B cell (primary cell): ENCODE results near the gene KNG1. TPM values are rescaled to one million over a fixed set of nuclear protein-coding genes. Genes with fewer than 3 reads are reported as not detected.

Experiments
- ATAC-seq: fragments of 200-7000 bp; cut with Tn5 transposase; one replicate; pipeline ENCODE4 v1.10.0; 2021; ENCODE audit warnings: low read depth, mild to moderate bottlenecking, moderate number of reproducible peaks, moderate library complexity
- CTCF ChIA-PET: fragments of 350-600 bp; sonication (Branson Sonifier 250); formaldehyde crosslinking; loops from one replicate; lab custom pipeline; 2021; ENCODE audit warnings: antibody characterized with exemption, inconsistent platforms; lab: Charles Lee
- POLR2A ChIA-PET: fragments of 350-600 bp; sonication (Branson Sonifier 250); formaldehyde crosslinking; loops from one replicate; lab custom pipeline; 2021; ENCODE audit warnings: antibody characterized with exemption; lab: Charles Lee
- DNase-seq: peaks from one replicate; pipeline ENCODE4 v3.0.0; 2013
- H2AFZ ChIP-seq: 2 replicates; pipeline ENCODE4 v1.6.1; 2012; ENCODE audit warnings: mild to moderate bottlenecking, low read depth, low read length; ENCODE audit not compliant: insufficient read depth, poor library complexity, severe bottlenecking
- H3K27ac ChIP-seq, 2 donors: 1 replicate in 1 of 2; 2 replicates in 1 of 2; pipeline ENCODE4 v1.5.1; 2012 to 2013; ENCODE audit warnings: low read length in 2 of 2, mild to moderate bottlenecking in 2 of 2, moderate library complexity in 1 of 2
- H3K27me3 ChIP-seq, 4 experiments: fragments of 200-600 bp in 1 of 4; sonication (generic) in 1 of 4; replicated peaks in 1 of 4; 1 replicate in 2 of 4; 2 replicates in 2 of 4; pipeline versions ENCODE4 v1.6.1 to v1.7.0; 2013 to 2016; ENCODE audit warnings: low read length in 3 of 4, mild to moderate bottlenecking in 2 of 4, mixed read lengths in 1 of 4, moderate library complexity in 1 of 4; ENCODE audit not compliant: insufficient read depth in 4 of 4, control insufficient read depth in 3 of 4; ENCODE audit errors: control extremely low read depth in 1 of 4
- H3K36me3 ChIP-seq, 2 experiments: replicated peaks in 1 of 2; 1 replicate in 1 of 2; 2 replicates in 1 of 2; pipeline versions ENCODE4 v1.6.1 to v1.7.1; 2013; ENCODE audit warnings: low read length in 1 of 2; ENCODE audit not compliant: insufficient read depth in 2 of 2, control insufficient read depth in 1 of 2; ENCODE audit errors: control extremely low read depth in 1 of 2, extremely low read depth in 1 of 2
- H3K4me1 ChIP-seq, 2 donors: fragments of 200-600 bp in 1 of 2; sonication (generic) in 1 of 2; 1 replicate in 1 of 2; 2 replicates in 1 of 2; pipeline versions ENCODE4 v1.5.1 to v1.6.1; 2013 to 2017; ENCODE audit warnings: low read length in 2 of 2; ENCODE audit not compliant: control insufficient read depth in 2 of 2, insufficient read depth in 2 of 2
- H3K4me2 ChIP-seq: replicated peaks from 2 replicates; pipeline ENCODE3; 2012; ENCODE audit warnings: mild to moderate bottlenecking, low read depth, low read length; ENCODE audit not compliant: poor library complexity, severe bottlenecking
- H3K4me3 ChIP-seq, 5 experiments: fragments of 200-600 bp in 1 of 5; sonication (generic) in 1 of 5; 1 replicate in 3 of 5; 2 replicates in 2 of 5; pipeline versions ENCODE4 v1.5.1 to v1.7.0; 2011 to 2016; ENCODE audit warnings: low read length in 4 of 5, mild to moderate bottlenecking in 4 of 5, low read depth in 2 of 5, control low read depth in 1 of 5, moderate library complexity in 1 of 5; ENCODE audit not compliant: insufficient read depth in 1 of 5; ENCODE audit errors: control extremely low read depth in 1 of 5, extremely low read depth in 1 of 5
- H3K79me2 ChIP-seq: fragments of 200-600 bp; sonication (generic); one replicate; pipeline ENCODE4 v1.6.0; 2016; ENCODE audit warnings: low read length; ENCODE audit not compliant: control insufficient read depth, insufficient read depth
- H3K9ac ChIP-seq: fragments of 200-600 bp; sonication (generic); 2 replicates; pipeline ENCODE4 v1.6.1; 2017; ENCODE audit warnings: mild to moderate bottlenecking, low read length, moderate library complexity
- H3K9me3 ChIP-seq, 3 donors: one replicate each; pipeline versions ENCODE4 v1.6.1 to v1.7.1; 2013; ENCODE audit warnings: low read length in 2 of 3; ENCODE audit not compliant: control insufficient read depth in 2 of 3, insufficient read depth in 1 of 3; ENCODE audit errors: control extremely low read depth in 1 of 3
- H4K20me1 ChIP-seq: 2 replicates; pipeline ENCODE4 v1.6.0; 2012; ENCODE audit warnings: mild to moderate bottlenecking, low read length; ENCODE audit not compliant: insufficient read depth, control insufficient read depth, poor library complexity, severe bottlenecking
- H3K27ac Mint-ChIP-seq: one replicate; pipeline ENCODE4 v1.8.0; 2021; ENCODE audit warnings: mixed read lengths
- H3K27me3 Mint-ChIP-seq: one replicate; pipeline ENCODE4 v1.8.0; 2021; ENCODE audit warnings: mixed read lengths
- H3K4me1 Mint-ChIP-seq: one replicate; pipeline ENCODE4 v1.8.0; 2021; ENCODE audit warnings: mixed read lengths
- H3K4me3 Mint-ChIP-seq: one replicate; pipeline ENCODE4 v1.8.0; 2021; ENCODE audit warnings: mixed read lengths
- H3K9me3 Mint-ChIP-seq: one replicate; pipeline ENCODE4 v1.8.0; 2022; ENCODE audit warnings: mixed read lengths; ENCODE audit not compliant: insufficient read depth
- EZH2 ChIP-seq: IDR thresholded peaks from 2 replicates; pipeline ENCODE4 v1.6.1; 2012; ENCODE audit warnings: borderline replicate concordance, low read depth, mild to moderate bottlenecking, moderate library complexity, low read length; ENCODE audit not compliant: insufficient read depth, poor library complexity, severe bottlenecking
- WGBS: methylation state at CpG from one replicate; pipeline ENCODE4 v1.1.5; 2013; ENCODE audit warnings: missing lambda C conversion rate; ENCODE audit not compliant: insufficient coverage; 5-methylcytosine and 5-hydroxymethylcytosine counted together
- intact Hi-C: fragments of 100-400 bp; cut with micrococcal nuclease; formaldehyde crosslinking; loops from one replicate; pipeline ENCODE4 v1.10.0; 2022
- polyA plus RNA-seq: library from polyadenylated mRNA; depleted of rRNA; stranded (reverse); fragments of >200 nt; gene quantifications from 2 replicates; pipeline ENCODE4 v1.2.3, GENCODE V29; 2012
- total RNA-seq, 2 donors: library from RNA; stranded (reverse); fragments of 120-200 nt in 1 of 2; gene quantifications; 1 replicate in 1 of 2; 2 replicates in 1 of 2; pipeline versions ENCODE4 v1.2.3 to v1.2.4, GENCODE V29; 2013 to 2022
- TF ChIP-seq, protein P1 (sequence below): fragments of 200-600 bp; IDR thresholded peaks from one replicate; pipeline ENCODE4 v1.8.0; 2022; ENCODE audit warnings: antibody characterized with exemption, mild to moderate bottlenecking

Gene KNG1
- total and polyA plus RNA-seq, 2 donors (not counting 1 experiment from before 2014, with no cell fraction given): not detected

GRCh38 chr3:186751480-186751879 is 34.3 kb downstream of the KNG1 start:
- ATAC-seq (no peak), DNase-seq (no peak)
- Histone ChIP-seq H3K4me1 (no peaks in the 10 kb centered on the region), H3K79me2 (no peaks in the 10 kb centered on the region), H3K36me3 (no peaks in the 10 kb centered on the region), H3K27ac (no peak overlapping the region), H3K4me3 (no peak overlapping the region), H3K9me3 (no peaks in the 10 kb centered on the region), H2AFZ (no peak overlapping the region), H3K4me2 (no peak overlapping the region), H3K9ac (no peak overlapping the region), H3K27me3 (no peaks in the 10 kb centered on the region), H4K20me1 (no peaks in the 10 kb centered on the region)
- 86% methylated on average over 3 of the region's 3 CpGs for WGBS
- POLR2A ChIA-PET: no interaction called here
- Mint-ChIP-seq H3K27ac (no peak overlapping the region), H3K27me3 (peaks cover 9% of the 10 kb centered on the region), H3K4me1 (peaks cover 5% of the 10 kb centered on the region), H3K9me3 (no peaks in the 10 kb centered on the region), H3K4me3 (no peak overlapping the region)
- TF ChIP-seq, protein P1, sequence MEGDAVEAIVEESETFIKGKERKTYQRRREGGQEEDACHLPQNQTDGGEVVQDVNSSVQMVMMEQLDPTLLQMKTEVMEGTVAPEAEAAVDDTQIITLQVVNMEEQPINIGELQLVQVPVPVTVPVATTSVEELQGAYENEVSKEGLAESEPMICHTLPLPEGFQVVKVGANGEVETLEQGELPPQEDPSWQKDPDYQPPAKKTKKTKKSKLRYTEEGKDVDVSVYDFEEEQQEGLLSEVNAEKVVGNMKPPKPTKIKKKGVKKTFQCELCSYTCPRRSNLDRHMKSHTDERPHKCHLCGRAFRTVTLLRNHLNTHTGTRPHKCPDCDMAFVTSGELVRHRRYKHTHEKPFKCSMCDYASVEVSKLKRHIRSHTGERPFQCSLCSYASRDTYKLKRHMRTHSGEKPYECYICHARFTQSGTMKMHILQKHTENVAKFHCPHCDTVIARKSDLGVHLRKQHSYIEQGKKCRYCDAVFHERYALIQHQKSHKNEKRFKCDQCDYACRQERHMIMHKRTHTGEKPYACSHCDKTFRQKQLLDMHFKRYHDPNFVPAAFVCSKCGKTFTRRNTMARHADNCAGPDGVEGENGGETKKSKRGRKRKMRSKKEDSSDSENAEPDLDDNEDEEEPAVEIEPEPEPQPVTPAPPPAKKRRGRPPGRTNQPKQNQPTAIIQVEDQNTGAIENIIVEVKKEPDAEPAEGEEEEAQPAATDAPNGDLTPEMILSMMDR: no peak
- no peak for TF ChIP-seq EZH2
- intact Hi-C loops: no loop called here
- CTCF ChIA-PET: interaction anchor here (2.9 kb wide), 1 partner anchor 136 kb away, joined by 15 read pairs; no protein-coding TSS in a partner anchor

GRCh38 chr3:186754006-186754405 is 36.8 kb downstream of the KNG1 start:
- H3K4me1 Mint-ChIP-seq: peaks cover 5% of the 10 kb centered on the region
- H3K9ac ChIP-seq: no peak overlapping the region
- H3K4me1 ChIP-seq: no peaks in the 10 kb centered on the region
- no peak overlapping the region for H3K27ac Mint-ChIP-seq
- TF ChIP-seq, protein P1: no peak
- no peak for TF ChIP-seq EZH2
- ATAC-seq (no peak), DNase-seq (no peak)
- H3K4me2 ChIP-seq: no peak overlapping the region
- H3K27ac ChIP-seq: no peak overlapping the region
- no peak overlapping the region for H2AFZ ChIP-seq
- H3K4me3 Mint-ChIP-seq: no peak overlapping the region
- H3K36me3 ChIP-seq: no peaks in the 10 kb centered on the region
- no peak overlapping the region for H3K4me3 ChIP-seq
- H3K27me3 ChIP-seq: no peaks in the 10 kb centered on the region
- CTCF ChIA-PET: interaction anchor here (1.8 kb wide), 1 partner anchor 137 kb away, joined by 6 read pairs; no protein-coding TSS in a partner anchor
- POLR2A ChIA-PET: no interaction called here
- intact Hi-C loops: no loop called here
- no peaks in the 10 kb centered on the region for H4K20me1 ChIP-seq
- H3K27me3 Mint-ChIP-seq: peaks cover 15% of the 10 kb centered on the region
- no peaks in the 10 kb centered on the region for H3K79me2 ChIP-seq
- 75% methylated on average over 4 of the region's 7 CpGs for WGBS
- H3K9me3 Mint-ChIP-seq: no peaks in the 10 kb centered on the region
- H3K9me3 ChIP-seq: no peaks in the 10 kb centered on the region
